NT2/D1 (cell line): Measurements from ENCODE around the gene UBE2U.

Experiments used
- DNase-seq: peaks from one replicate; pipeline ENCODE4 v3.0.0-alpha.2; 2011; ENCODE audit warnings: low read depth, low spot score
- H3K27me3 ChIP-seq: 2 replicates; pipeline ENCODE4 v1.6.0; 2011; ENCODE audit warnings: mild to moderate bottlenecking; ENCODE audit not compliant: insufficient read length, insufficient read depth
- H3K36me3 ChIP-seq: 2 replicates; pipeline ENCODE4 v1.6.1; 2011; ENCODE audit warnings: mild to moderate bottlenecking, low read length, mixed read lengths; ENCODE audit not compliant: insufficient read depth, insufficient read length
- H3K4me1 ChIP-seq: 2 replicates; pipeline ENCODE4 v1.5.1; 2011; ENCODE audit not compliant: insufficient read depth, insufficient read length
- H3K4me3 ChIP-seq: 2 replicates; pipeline ENCODE4 v1.5.1; 2011; ENCODE audit warnings: low read depth; ENCODE audit not compliant: insufficient read length
- H3K9ac ChIP-seq: 2 replicates; pipeline ENCODE4 v1.6.0; 2011; ENCODE audit warnings: low read depth; ENCODE audit not compliant: insufficient read length
- H3K9me3 ChIP-seq: 2 replicates; pipeline ENCODE4 v1.5.1; 2011; ENCODE audit warnings: mild to moderate bottlenecking, low read length; ENCODE audit not compliant: insufficient read depth
- SUZ12 ChIP-seq: IDR thresholded peaks from 2 replicates; pipeline ENCODE4 v1.6.1; 2011; ENCODE audit not compliant: insufficient read length, insufficient read depth; ENCODE audit errors: extremely low read depth
- YY1 ChIP-seq: IDR thresholded peaks from 2 replicates; pipeline ENCODE4 v1.6.1; 2011; ENCODE audit not compliant: insufficient read length, insufficient read depth
- ZNF274 ChIP-seq: IDR thresholded peaks from 2 replicates; pipeline ENCODE4 v1.6.1; 2011; ENCODE audit warnings: mild to moderate bottlenecking, low read depth, low read length

The UBE2U gene

GRCh38 chr1:64295136-64295535 is 91.7 kb downstream of the UBE2U start:
- Histone ChIP-seq H3K36me3 (no peaks in the 10 kb centered on the region), H3K27me3 (no peaks in the 10 kb centered on the region), H3K9me3 (peaks cover 29% of the 10 kb centered on the region), H3K4me1 (no peaks in the 10 kb centered on the region), H3K9ac (no peak overlapping the region), H3K4me3 (no peak overlapping the region)
- no peak for DNase-seq
- TF ChIP-seq YY1 (no peak), SUZ12 (no peak), ZNF274 (no peak)

- peaks cover 29% of the 10 kb centered on the region for H3K9me3 ChIP-seq
- no peaks in the 10 kb centered on the region for H3K36me3 ChIP-seq
- no peak for DNase-seq
- H3K9ac ChIP-seq: no peak overlapping the region
- H3K27me3 ChIP-seq: no peaks in the 10 kb centered on the region
- no peak overlapping the region for H3K4me3 ChIP-seq
- H3K4me1 ChIP-seq: no peaks in the 10 kb centered on the region
- TF ChIP-seq SUZ12 (no peak), YY1 (no peak), ZNF274 (no peak)
Observed at GRCh38 chr1:64295561-64295960, 92.1 kb downstream of the UBE2U start.

GRCh38 chr1:64296459-64296858 is 93.0 kb downstream of the UBE2U start:
- no peak for DNase-seq
- Histone ChIP-seq H3K27me3 (no peaks in the 10 kb centered on the region), H3K9ac (no peak overlapping the region), H3K4me1 (no peaks in the 10 kb centered on the region), H3K4me3 (no peak overlapping the region), H3K9me3 (peaks cover 29% of the 10 kb centered on the region), H3K36me3 (no peaks in the 10 kb centered on the region)
- no peak for TF ChIP-seq SUZ12
- no peak for TF ChIP-seq YY1
- no peak for TF ChIP-seq ZNF274

GRCh38 chr1:64302194-64302593 is 98.8 kb downstream of the UBE2U start:
- Histone ChIP-seq H3K27me3 (no peaks in the 10 kb centered on the region), H3K36me3 (no peaks in the 10 kb centered on the region), H3K4me3 (no peak overlapping the region), H3K4me1 (no peaks in the 10 kb centered on the region), H3K9ac (no peak overlapping the region), H3K9me3 (peaks cover 13% of the 10 kb centered on the region)
- TF ChIP-seq ZNF274 (no peak), SUZ12 (no peak), YY1 (no peak)
- no peak for DNase-seq

GRCh38 chr1:64302971-64303370 is 99.5 kb downstream of the UBE2U start:
- no peak overlapping the region for H3K9ac ChIP-seq
- H3K27me3 ChIP-seq: no peaks in the 10 kb centered on the region
- H3K9me3 ChIP-seq: 0 out of 2 replicates have a peak, but pooled peaks cover 6% of the 10 kb centered on the region
- no peak for TF ChIP-seq YY1
- TF ChIP-seq ZNF274: no peak
- TF ChIP-seq SUZ12: no peak
- no peak for DNase-seq
- H3K4me1 ChIP-seq: no peaks in the 10 kb centered on the region
- no peak overlapping the region for H3K4me3 ChIP-seq
- no peaks in the 10 kb centered on the region for H3K36me3 ChIP-seq

- no peaks in the 10 kb centered on the region for H3K4me1 ChIP-seq
- DNase-seq: no peak
- TF ChIP-seq ZNF274: no peak
- TF ChIP-seq YY1: no peak
- TF ChIP-seq SUZ12: no peak
Observed at GRCh38 chr1:64304823-64305222, 101.4 kb downstream of the UBE2U start.

GRCh38 chr1:64308866-64309265 is 105.4 kb downstream of the UBE2U start:
- TF ChIP-seq SUZ12 (no peak), ZNF274 (no peak), YY1 (no peak)
- H3K4me3 ChIP-seq: no peak overlapping the region
- no peaks in the 10 kb centered on the region for H3K4me1 ChIP-seq
- no peak for DNase-seq
- no peaks in the 10 kb centered on the region for H3K27me3 ChIP-seq
- H3K9ac ChIP-seq: no peak overlapping the region
- no peaks in the 10 kb centered on the region for H3K9me3 ChIP-seq
- H3K36me3 ChIP-seq: no peaks in the 10 kb centered on the region

More at GRCh38 chr1:64304823-64305222, 101.4 kb downstream of the UBE2U start:
- Histone ChIP-seq H3K4me3 (no peak overlapping the region), H3K9me3 (no peaks in the 10 kb centered on the region), H3K36me3 (no peaks in the 10 kb centered on the region), H3K9ac (no peak overlapping the region), H3K27me3 (no peaks in the 10 kb centered on the region)
